HCT116 (cell line): ENCODE results near the gene BAIAP2L1. TPM values are rescaled to one million over a fixed set of nuclear protein-coding genes. Genes with fewer than 3 reads are reported as not detected.

ENCODE experiments used
- ATAC-seq: fragments of 200-7000 bp; cut with Tn5 transposase; 2 replicates; pipeline ENCODE4 v1.9.1; 2020; ENCODE audit warnings: mild to moderate bottlenecking, moderate library complexity
- BruUV-seq: library from RNA; stranded (reverse); fragments of 400-500 nt; replicated peaks from 2 replicates; lab custom pipeline; 2021; lab: Mats Ljungman, UMichigan
- CTCF ChIA-PET: fragments of 300-600 bp; sonication (Branson Sonifier 250); formaldehyde crosslinking; loops from one replicate; lab custom pipeline; 2021; ENCODE audit warnings: antibody characterized with exemption; lab: Charles Lee
- POLR2A ChIA-PET: fragments of 300-600, 350-600 bp; sonication (Branson Sonifier 250); formaldehyde crosslinking; loops from one replicate; lab custom pipeline; 2021; ENCODE audit warnings: antibody characterized with exemption; lab: Charles Lee
- RAD21 ChIA-PET, 2 experiments: fragments of 300-600 bp; sonication (Branson Sonifier 250); formaldehyde crosslinking; loops; one replicate each; lab custom pipeline; 2023; ENCODE audit warnings: low total read pairs in 2 of 2; ENCODE audit not compliant: uncharacterized antibody in 2 of 2, unreplicated experiment in 2 of 2, low non-redundant PET in 1 of 2; lab: Charles Lee
- DNase-seq: peaks from one replicate; pipeline ENCODE4 v3.0.0-alpha.2; 2010; ENCODE audit warnings: low read depth, low spot score
- H2AFZ ChIP-seq: fragments of 200-600 bp; shearing (Covaris generic), sonication (generic); 2 replicates; pipeline ENCODE4 v1.6.1; 2017; ENCODE audit warnings: low read depth, mixed run types, mixed read lengths, antibody characterized with exemption, low read length; ENCODE audit not compliant: poor library complexity, severe bottlenecking
- H3K27ac ChIP-seq: 2 replicates; pipeline ENCODE4 v1.5.1; 2012; ENCODE audit warnings: low read depth, low read length
- H3K27me3 ChIP-seq: fragments of 200-600 bp; sonication (generic); 2 replicates; pipeline ENCODE4 v1.6.1; 2016; ENCODE audit warnings: mixed run types, low read length, mixed read lengths; ENCODE audit not compliant: insufficient read depth
- H3K36me3 ChIP-seq, 2 experiments: fragments of 200-500 bp in 1 of 2; fragments of 200-600 bp in 1 of 2; sonication (Bioruptor generic) in 1 of 2; sonication (generic) in 1 of 2; 2 replicates each; pipeline versions ENCODE4 v1.5.1 to v1.6.1; 2014 to 2016; ENCODE audit warnings: low read length in 2 of 2, inconsistent platforms in 1 of 2, mixed read lengths in 1 of 2, mixed run types in 1 of 2; ENCODE audit not compliant: insufficient read depth in 2 of 2, control insufficient read depth in 1 of 2
- H3K4me1 ChIP-seq, 2 experiments: fragments of 200-600 bp in 1 of 2; sonication (generic) in 1 of 2; 2 replicates each; pipeline versions ENCODE4 v1.5.1 to v1.6.1; 2012 to 2017; ENCODE audit warnings: low read length in 2 of 2, inconsistent platforms in 1 of 2, mild to moderate bottlenecking in 1 of 2, mixed read lengths in 1 of 2, mixed run types in 1 of 2, moderate library complexity in 1 of 2; ENCODE audit not compliant: insufficient read depth in 2 of 2, control insufficient read depth in 1 of 2
- H3K4me2 ChIP-seq: fragments of 200-600 bp; sonication (generic); 2 replicates; pipeline ENCODE4 v1.6.1; 2017; ENCODE audit warnings: mixed run types, low read length, mixed read lengths
- H3K4me3 ChIP-seq, 2 experiments: fragments of 200-600 bp in 1 of 2; sonication (generic) in 1 of 2; replicated peaks in 1 of 2; 2 replicates each; pipeline ENCODE4 v1.5.1; 2011 to 2016; ENCODE audit warnings: low read length in 2 of 2, control low read depth in 1 of 2, low read depth in 1 of 2, mild to moderate bottlenecking in 1 of 2, mixed read lengths in 1 of 2, mixed run types in 1 of 2
- H3K79me2 ChIP-seq: fragments of 200-600 bp; sonication (generic); 2 replicates; pipeline ENCODE4 v1.6.1; 2017; ENCODE audit warnings: mild to moderate bottlenecking, mixed run types, low read length, moderate library complexity, mixed read lengths; ENCODE audit not compliant: insufficient read depth
- H3K9ac ChIP-seq: fragments of 200-600 bp; sonication (generic); 2 replicates; pipeline ENCODE4 v1.6.1; 2016; ENCODE audit warnings: low read length, mixed read lengths
- H3K9me2 ChIP-seq: fragments of 200-600 bp; sonication (generic), shearing (Covaris generic); 2 replicates; pipeline ENCODE4 v1.6.1; 2017; ENCODE audit warnings: mixed run types, mild to moderate bottlenecking, moderate library complexity; ENCODE audit not compliant: insufficient read depth
- H3K9me3 ChIP-seq, 2 experiments: fragments of 200-500 bp in 1 of 2; fragments of 200-600 bp in 1 of 2; sonication (Bioruptor generic) in 1 of 2; sonication (generic) in 1 of 2; 2 replicates each; pipeline ENCODE4 v1.6.1; 2014 to 2017; ENCODE audit warnings: low read length in 2 of 2, mixed read lengths in 2 of 2, inconsistent platforms in 1 of 2, low read depth in 1 of 2, mild to moderate bottlenecking in 1 of 2, mixed run types in 1 of 2, moderate library complexity in 1 of 2; ENCODE audit not compliant: control insufficient read depth in 1 of 2, insufficient read depth in 1 of 2
- H4K20me1 ChIP-seq: fragments of 200-600 bp; sonication (generic), shearing (Covaris generic); 2 replicates; pipeline ENCODE4 v1.6.1; 2017; ENCODE audit warnings: mixed run types, mild to moderate bottlenecking, moderate library complexity; ENCODE audit not compliant: insufficient read depth
- CBX3 ChIP-seq: IDR thresholded peaks from 2 replicates; pipeline ENCODE4 v1.6.1; 2012; ENCODE audit warnings: low read depth
- CEBPB ChIP-seq: IDR thresholded peaks from 2 replicates; pipeline ENCODE4 v1.6.1; 2012; ENCODE audit warnings: low read depth
- CTCF ChIP-seq, 3 experiments: fragments of 200-600 bp in 1 of 3; sonication (generic) in 1 of 3; IDR thresholded peaks in 2 of 3; conservative IDR thresholded peaks in 1 of 3; 2 replicates each; pipeline ENCODE4 v1.5.1; 2012 to 2017; ENCODE audit warnings: low read depth in 2 of 3, low read length in 2 of 3, antibody characterized with exemption in 1 of 3, borderline replicate concordance in 1 of 3, control low read depth in 1 of 3, mild to moderate bottlenecking in 1 of 3, mixed read lengths in 1 of 3, mixed run types in 1 of 3, moderate library complexity in 1 of 3; ENCODE audit not compliant: insufficient read depth in 1 of 3
- EGR1 ChIP-seq: IDR thresholded peaks from 2 replicates; pipeline ENCODE4 v1.6.1; 2012; ENCODE audit warnings: low read depth
- EZH2 ChIP-seq: fragments of 200-600 bp; sonication (generic); IDR thresholded peaks from 2 replicates; pipeline ENCODE4 v1.6.1; 2017; ENCODE audit warnings: antibody characterized with exemption, mixed run types
- EZH2phosphoT487 ChIP-seq: fragments of 200-600 bp; IDR thresholded peaks from 2 replicates; pipeline ENCODE4 v1.6.1; 2018; ENCODE audit warnings: antibody characterized with exemption, borderline replicate concordance
- FOSL1 ChIP-seq: IDR thresholded peaks from 2 replicates; pipeline ENCODE4 v1.6.1; 2012; ENCODE audit warnings: low read depth
- POLR2A ChIP-seq: IDR thresholded peaks from 2 replicates; pipeline ENCODE4 v1.7.0; 2011; ENCODE audit warnings: borderline replicate concordance; ENCODE audit not compliant: insufficient read depth, insufficient read length; ENCODE audit errors: extremely low read depth
- RAD21 ChIP-seq: IDR thresholded peaks from 2 replicates; pipeline ENCODE4 v1.6.1; 2012; ENCODE audit warnings: low read depth, mild to moderate bottlenecking
- SIN3A ChIP-seq: IDR thresholded peaks from 2 replicates; pipeline ENCODE4 v1.6.1; 2012; ENCODE audit warnings: low read depth
- ZBTB33 ChIP-seq: IDR thresholded peaks from 2 replicates; pipeline ENCODE4 v1.6.1; 2011; ENCODE audit warnings: mild to moderate bottlenecking, low read length, moderate library complexity; ENCODE audit not compliant: insufficient replicate concordance; ENCODE audit errors: extremely low read depth
- ZFX ChIP-seq: fragments of 450-650 bp; IDR thresholded peaks from 2 replicates; pipeline ENCODE4 v1.6.1; 2017
- intact Hi-C: fragments of 100-400 bp; cut with micrococcal nuclease; formaldehyde crosslinking; loops from 2 replicates; pipeline ENCODE4 v1.10.0; 2022
- total RNA-seq: library from RNA; stranded (reverse); gene quantifications from one replicate; pipeline ENCODE4 v1.2.1, GENCODE V29; 2021; ENCODE audit not compliant: unreplicated experiment

BAIAP2L1 gene
- total RNA-seq, 1 experiment from 2014 or later = 61.2 TPM

GRCh38 chr7:98242934-98243333 lies 158.0 kb downstream of the BAIAP2L1 start:
- TF ChIP-seq ZFX = no peak
- no peak for TF ChIP-seq EGR1
- TF ChIP-seq EZH2phosphoT487 = no peak
- TF ChIP-seq ZBTB33 = no peak
- no peak for TF ChIP-seq EZH2

GRCh38 chr7:98242342-98242741 lies 158.5 kb downstream of the BAIAP2L1 start:
- Histone ChIP-seq H3K9me2 (no peaks in the 10 kb centered on the region), H4K20me1 (no peaks in the 10 kb centered on the region), H3K9ac (no peak overlapping the region), H3K9me3 (no peaks in the 10 kb centered on the region), H3K79me2 (no peaks in the 10 kb centered on the region)
- CTCF ChIA-PET = no interaction called here
- POLR2A ChIA-PET = no interaction called here
- no TSS peak for BruUV-seq
- RAD21 ChIA-PET = no interaction called here
- no peak for TF ChIP-seq FOSL1
- no peak for TF ChIP-seq CBX3
- no peak for TF ChIP-seq CEBPB
- TF ChIP-seq POLR2A = no peak
- no peak for TF ChIP-seq RAD21
- no peak for TF ChIP-seq CTCF (IDR thresholded peaks at IDR 0.05 in 2 of 3, conservative IDR thresholded peaks at IDR 0.05 in 1 of 3; ENCODE audit: borderline replicate concordance in 1 of 3, insufficient read depth in 1 of 3, low read depth in 2 of 3, low read length in 2 of 3)
- TF ChIP-seq SIN3A = no peak
- TF ChIP-seq, all 23 proteins: peak for 0
- Histone ChIP-seq H3K27me3 (no peaks in the 10 kb centered on the region), H3K27ac (no peak overlapping the region), H3K4me3 (no peak overlapping the region), H3K36me3 (no peaks in the 10 kb centered on the region; a peak in 1 of 4 replicates), H3K4me2 (no peak overlapping the region), H2AFZ (no peak overlapping the region), H3K4me1 (peaks cover 7 to 14% of the 10 kb centered on the region in 2 experiments)
- DNase-seq = no peak
- intact Hi-C loops = no loop called here
- no peak for ATAC-seq

More at GRCh38 chr7:98242934-98243333, 158.0 kb downstream of the BAIAP2L1 start:
- Histone ChIP-seq H3K27me3 (no peaks in the 10 kb centered on the region), H3K79me2 (no peaks in the 10 kb centered on the region), H3K36me3 (no peaks in the 10 kb centered on the region; a peak in 1 of 4 replicates), H3K4me3 (no peak overlapping the region), H3K9ac (no peak overlapping the region), H3K27ac (no peak overlapping the region), H3K9me3 (no peaks in the 10 kb centered on the region), H4K20me1 (no peaks in the 10 kb centered on the region), H3K9me2 (no peaks in the 10 kb centered on the region), H3K4me2 (no peak overlapping the region), H3K4me1 (peaks cover 7 to 14% of the 10 kb centered on the region in 2 experiments), H2AFZ (no peak overlapping the region)
- CTCF ChIA-PET = no interaction called here
- ATAC-seq = no peak
- DNase-seq = no peak
- intact Hi-C loops = no loop called here
- RAD21 ChIA-PET = no interaction called here
- no TSS peak for BruUV-seq
- POLR2A ChIA-PET = no interaction called here
